Measurements from ENCODE around the gene TMED1.

- TF ChIP-seq TAF1 (IDR thresholded peaks at IDR 0.05; ENCODE audit: borderline replicate concordance, low read depth, low read length): no peak
- no peak for TF ChIP-seq POLR2AphosphoS5 (IDR thresholded peaks at IDR 0.05; ENCODE audit: low read depth, low read length)
- TF ChIP-seq POLR2A (IDR thresholded peaks at IDR 0.05; ENCODE audit: low read depth, low read length): no peak
These were observed 18.5 kb upstream of the TMED1 start for GRCh38 chr19:10854350-10855089.
